GM12892 (cell line): ENCODE measurements around the gene ADAMTS12.

ENCODE experiments used
- DNase-seq: peaks from one replicate; pipeline ENCODE4 v3.0.0; 2011; ENCODE audit not compliant: insufficient read length
- FAIRE-seq: peaks from 2 replicates; lab custom pipeline; 2011; peaks lifted over from hg19 to GRCh38; lab: Jason Lieb, UNC
- POLR2A ChIP-seq: IDR thresholded peaks from 2 replicates; pipeline ENCODE4 v1.6.1; 2011; ENCODE audit warnings: low read depth, low read length, control low read depth
- POLR2AphosphoS5 ChIP-seq: IDR thresholded peaks from 2 replicates; pipeline ENCODE4 v1.6.1; 2011; ENCODE audit warnings: low read depth, low read length, control low read depth
- TAF1 ChIP-seq: IDR thresholded peaks from 2 replicates; pipeline ENCODE4 v1.6.1; 2011; ENCODE audit warnings: low read depth, mild to moderate bottlenecking, control low read depth, low read length, borderline replicate concordance

Gene ADAMTS12

DNA sequence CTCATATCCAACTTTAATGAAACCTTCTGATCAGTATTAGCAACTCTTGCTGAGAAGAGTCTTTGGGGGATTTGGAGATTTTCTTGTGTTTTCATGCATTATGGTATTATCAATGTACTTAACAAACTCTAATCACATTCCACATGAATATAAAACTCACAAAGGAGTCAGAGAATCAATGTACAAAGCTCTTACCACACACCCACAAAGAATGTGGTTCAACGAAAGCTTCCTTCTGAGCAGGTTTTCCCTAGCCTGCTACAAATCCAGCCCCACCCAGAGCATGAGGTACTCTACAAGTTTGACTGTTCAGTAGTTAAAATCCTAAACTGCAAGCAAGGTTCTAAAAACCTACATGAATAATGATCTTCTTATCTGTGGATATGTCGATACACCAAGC, 240.9 kb downstream of the ADAMTS12 start:
- TF ChIP-seq POLR2AphosphoS5, result no peak
- TF ChIP-seq POLR2A, result no peak
- no peak for TF ChIP-seq TAF1
- DNase-seq (no peak), FAIRE-seq (no peak)

DNA sequence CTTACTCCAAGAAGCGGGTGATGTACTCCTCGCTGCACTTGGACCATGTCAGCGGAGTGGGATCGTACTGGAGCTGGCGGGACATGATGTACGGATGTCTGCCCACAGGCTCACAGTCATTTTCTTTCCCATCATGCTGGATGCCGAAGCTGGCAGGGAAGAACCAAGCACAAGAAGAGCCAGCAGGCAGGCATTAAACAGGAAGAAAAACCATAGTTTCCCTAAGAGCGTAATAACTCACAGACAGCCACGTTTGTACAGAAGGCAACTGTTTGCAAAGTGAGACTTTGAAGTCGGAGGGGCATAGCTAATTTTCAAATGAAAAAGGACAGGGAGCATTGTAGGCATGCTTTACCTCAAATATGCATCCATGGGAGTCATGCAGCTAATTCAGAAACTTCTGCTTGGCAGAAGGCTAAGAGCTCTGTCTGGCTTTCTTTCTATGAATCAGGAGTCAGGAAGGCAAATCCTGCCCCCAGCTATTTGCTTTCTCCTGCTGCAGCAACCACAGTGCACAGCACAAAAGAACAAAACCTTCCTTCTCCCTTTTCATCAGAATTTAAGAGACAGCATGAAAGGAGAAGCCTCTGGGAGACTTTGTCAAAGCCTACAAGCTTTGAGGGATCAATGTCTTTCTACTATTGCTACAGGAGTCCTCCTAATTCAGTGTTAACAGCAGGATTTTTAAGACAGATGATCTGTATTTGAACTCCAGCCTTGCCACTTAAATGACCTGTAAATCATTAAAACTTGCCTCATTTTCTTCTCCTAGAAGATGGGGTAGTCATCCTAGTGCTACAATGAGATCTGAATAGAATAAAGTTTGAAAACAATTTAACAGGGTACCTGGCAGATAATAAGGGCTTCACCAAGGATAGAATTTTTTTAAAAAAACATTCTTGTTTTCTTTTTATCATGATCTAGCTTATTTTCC, 242.0 kb downstream of the ADAMTS12 start:
- FAIRE-seq (peak; percentile 60), DNase-seq (no peak)

DNA sequence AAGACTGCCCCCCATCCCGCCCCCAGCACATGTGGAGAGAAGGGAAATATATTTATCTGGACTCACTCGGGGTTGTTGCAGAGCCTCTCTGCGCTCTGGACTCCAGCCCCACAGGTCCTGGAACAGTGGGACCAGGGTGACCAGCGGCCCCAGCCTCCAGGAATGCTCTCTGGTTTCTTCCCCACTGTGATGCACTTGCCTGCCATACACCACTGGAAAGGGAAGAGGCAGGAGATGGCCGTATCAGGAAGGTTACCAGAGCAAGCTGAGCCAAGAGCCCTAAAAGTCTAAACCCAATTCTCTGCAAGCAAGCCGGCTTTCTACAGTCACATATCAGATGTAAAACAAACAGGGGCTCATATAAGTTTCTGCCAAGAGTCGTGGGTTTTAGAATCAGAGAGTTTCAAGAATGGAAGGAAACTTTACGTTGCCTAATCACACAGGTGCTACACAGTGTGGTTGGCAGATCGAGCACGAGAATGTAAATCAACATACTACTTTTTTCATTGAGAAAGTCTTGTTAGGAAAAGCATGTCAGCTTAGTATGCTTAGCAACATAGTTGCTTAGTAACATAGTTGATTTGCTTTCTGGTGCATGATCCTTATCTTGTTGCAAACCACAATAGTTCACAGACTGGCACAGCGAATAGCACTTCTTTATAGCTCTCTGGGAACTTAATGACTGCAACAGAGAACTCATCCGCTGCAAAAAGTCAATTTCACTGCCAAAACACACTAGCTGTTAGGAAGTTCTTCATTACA, 249.9 kb downstream of the ADAMTS12 start:
- TF ChIP-seq POLR2AphosphoS5 (no peak), TAF1 (no peak), POLR2A (no peak)
- DNase-seq, result no peak
- peak; percentile 68 for FAIRE-seq

More for the DNA sequence above, 242.0 kb downstream of the ADAMTS12 start:
- TF ChIP-seq POLR2A (no peak), POLR2AphosphoS5 (no peak), TAF1 (no peak)

DNA sequence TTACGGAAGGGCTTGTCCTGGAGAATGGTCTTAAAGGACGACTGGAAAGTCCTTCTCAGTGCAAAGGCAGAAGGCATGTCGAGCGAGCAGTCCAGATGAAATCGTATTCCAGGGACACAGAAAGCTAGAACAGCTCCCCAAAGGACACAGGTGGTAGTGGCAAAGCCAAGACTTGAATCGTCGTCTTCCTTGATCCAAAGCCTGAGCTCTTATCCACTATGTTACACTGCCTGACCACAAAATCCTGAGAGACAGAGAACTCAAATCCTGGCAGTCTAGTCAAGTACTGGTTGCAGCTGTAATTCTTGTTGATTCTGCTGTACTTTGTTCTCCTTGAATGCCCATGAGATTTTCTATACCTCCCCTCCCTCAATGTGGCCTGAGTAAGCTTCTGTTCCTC, 252.3 kb downstream of the ADAMTS12 start:
- no peak for FAIRE-seq
- DNase-seq, result no peak
- TF ChIP-seq POLR2AphosphoS5 (no peak), TAF1 (no peak), POLR2A (no peak)

DNA sequence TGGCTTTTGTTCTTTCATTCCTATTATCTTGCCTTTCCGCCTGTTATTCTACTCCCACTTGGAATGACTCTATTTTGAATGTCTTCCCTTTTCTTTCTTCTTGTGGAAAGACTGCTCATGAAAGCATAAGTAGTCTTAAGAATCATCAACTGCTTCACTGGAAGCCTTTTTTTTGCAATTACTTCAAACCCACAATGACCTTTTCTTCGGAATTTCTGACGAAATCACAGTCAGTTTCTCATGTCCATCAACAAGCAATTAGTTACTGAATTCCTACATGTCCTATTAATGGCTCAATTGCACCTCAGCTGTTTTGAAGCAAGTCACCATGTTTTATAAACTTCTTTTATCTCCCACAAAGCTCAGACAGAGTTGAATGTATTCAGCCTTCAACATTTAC, 254.8 kb downstream of the ADAMTS12 start:
- FAIRE-seq (no peak), DNase-seq (no peak)
- TF ChIP-seq TAF1 (no peak), POLR2AphosphoS5 (no peak), POLR2A (no peak)

DNA sequence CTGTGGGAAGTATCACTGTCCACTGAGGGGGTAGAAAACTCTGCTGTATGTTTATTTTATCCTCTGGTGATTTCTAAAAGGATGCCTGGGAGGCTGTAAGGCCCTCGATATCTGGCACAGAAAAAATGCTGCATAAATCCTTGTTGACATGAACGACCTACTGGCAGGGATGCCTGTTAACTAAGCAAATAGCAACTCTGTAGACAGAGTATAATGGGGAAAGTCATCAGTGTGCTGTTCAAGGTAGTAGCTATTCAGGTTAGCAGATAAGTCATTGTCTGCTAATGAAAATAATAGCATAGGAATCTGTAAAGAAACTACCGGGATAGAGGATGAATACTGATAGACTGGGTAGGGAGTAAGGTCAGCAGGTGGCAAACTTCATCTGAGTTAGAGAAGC, 256.2 kb downstream of the ADAMTS12 start:
- FAIRE-seq (no peak), DNase-seq (no peak)
- TF ChIP-seq TAF1, result no peak
- no peak for TF ChIP-seq POLR2AphosphoS5

DNA sequence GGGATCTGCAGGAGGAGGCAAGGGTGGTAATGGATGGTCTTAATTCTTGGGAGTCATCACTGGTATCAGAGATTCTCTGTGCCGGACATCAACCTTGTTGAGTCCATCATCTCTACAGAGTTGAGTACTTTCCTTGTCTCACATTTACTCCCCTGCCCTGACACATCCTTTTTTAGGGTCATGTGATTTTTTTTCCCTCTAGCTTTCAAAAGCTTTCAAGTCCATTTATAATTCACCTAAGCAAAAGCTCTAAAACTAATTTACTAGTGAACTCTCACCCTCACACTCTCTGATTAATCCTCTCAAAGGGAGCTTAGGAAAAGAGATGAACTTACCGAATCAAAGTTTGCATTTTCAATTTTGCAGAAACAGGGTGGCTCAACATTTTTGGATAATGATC, 258.1 kb downstream of the ADAMTS12 start:
- TF ChIP-seq POLR2A (no peak), POLR2AphosphoS5 (no peak), TAF1 (no peak)
- FAIRE-seq (no peak), DNase-seq (no peak)

DNA sequence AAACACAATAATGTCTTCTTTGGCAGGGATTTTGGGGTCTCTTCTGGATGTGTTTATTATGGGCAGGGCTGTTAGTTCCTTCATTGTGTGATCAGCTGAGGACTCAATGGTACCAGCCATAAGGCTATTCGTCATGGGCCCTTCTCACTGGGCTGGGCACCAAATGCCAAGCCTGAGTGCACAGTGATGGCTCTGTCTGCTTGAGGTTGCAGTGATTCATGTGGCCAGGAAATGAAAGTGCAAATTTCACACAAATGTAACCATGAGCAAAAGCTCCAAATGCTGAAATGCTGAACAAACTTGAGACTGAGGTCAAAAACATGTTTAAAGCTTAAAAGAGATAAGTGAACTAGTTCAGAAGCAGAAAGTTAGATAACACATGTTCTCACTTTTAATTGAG, 260.0 kb downstream of the ADAMTS12 start:
- no peak for TF ChIP-seq TAF1
- no peak for TF ChIP-seq POLR2AphosphoS5
- no peak for TF ChIP-seq POLR2A
- DNase-seq, result peak; percentile 4
- peak; percentile 69 for FAIRE-seq

DNA sequence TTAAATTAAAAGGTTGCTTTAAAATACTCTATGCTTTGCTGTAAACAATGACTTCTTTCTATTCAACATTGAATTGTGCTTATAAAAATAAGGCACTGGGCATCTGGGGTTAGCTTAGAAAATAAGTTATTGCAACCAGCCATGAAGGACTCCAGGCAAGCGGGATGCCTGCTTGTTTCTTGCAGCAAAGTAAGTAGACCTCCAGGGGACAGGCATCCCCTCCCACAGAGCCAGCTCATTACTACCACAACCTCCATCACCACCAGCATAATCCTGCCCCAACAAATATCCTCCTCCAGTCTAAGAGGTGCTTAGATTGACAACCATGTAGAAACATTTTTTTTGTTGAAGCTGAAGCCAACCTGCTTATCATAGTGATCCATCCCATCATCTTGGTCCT, 260.7 kb downstream of the ADAMTS12 start:
- no peak for DNase-seq
- FAIRE-seq, result no peak
- no peak for TF ChIP-seq TAF1
- TF ChIP-seq POLR2A, result no peak
- TF ChIP-seq POLR2AphosphoS5, result no peak

DNA sequence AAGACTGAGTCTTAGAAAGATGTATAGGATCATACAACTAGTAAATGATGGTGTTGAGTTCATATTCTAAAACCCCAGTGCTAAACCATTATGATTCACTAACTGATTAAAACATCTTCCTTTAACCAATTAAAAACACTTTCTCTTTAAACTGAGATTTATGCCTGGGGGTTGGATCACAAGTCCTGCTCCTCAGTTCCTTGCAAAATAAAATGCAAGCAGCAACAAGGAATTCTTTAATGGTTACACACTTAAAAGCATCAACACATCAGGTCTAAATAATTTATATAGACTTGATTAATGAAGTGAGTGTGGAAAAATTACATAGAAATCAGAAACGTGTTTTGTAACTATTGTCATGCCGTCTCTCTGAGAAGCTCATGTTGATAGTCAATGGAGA, 261.8 kb downstream of the ADAMTS12 start:
- TF ChIP-seq POLR2AphosphoS5, result no peak
- no peak for TF ChIP-seq POLR2A
- no peak for TF ChIP-seq TAF1
- FAIRE-seq, result no peak
- no peak for DNase-seq

DNA sequence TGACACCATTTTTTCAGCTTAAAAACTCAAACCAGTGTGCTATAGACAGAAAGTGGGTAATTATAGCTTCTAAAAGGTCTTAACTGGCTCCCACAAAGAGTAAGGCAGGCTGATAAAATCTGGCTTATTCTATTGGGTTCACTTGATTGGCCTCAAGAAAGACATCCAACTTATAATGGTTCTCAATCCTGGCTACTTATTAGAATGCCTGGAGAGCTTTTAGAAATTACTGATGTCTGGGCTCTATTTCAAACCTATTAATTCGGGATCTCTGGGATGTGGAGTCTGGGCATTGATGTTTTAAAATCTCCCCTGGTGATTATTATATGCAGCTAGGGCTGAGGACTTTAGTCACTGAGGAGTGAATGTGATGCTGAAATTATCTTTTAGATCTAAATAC, 263.0 kb downstream of the ADAMTS12 start:
- no peak for TF ChIP-seq POLR2AphosphoS5
- TF ChIP-seq TAF1, result no peak
- TF ChIP-seq POLR2A, result no peak
- DNase-seq (no peak), FAIRE-seq (no peak)

DNA sequence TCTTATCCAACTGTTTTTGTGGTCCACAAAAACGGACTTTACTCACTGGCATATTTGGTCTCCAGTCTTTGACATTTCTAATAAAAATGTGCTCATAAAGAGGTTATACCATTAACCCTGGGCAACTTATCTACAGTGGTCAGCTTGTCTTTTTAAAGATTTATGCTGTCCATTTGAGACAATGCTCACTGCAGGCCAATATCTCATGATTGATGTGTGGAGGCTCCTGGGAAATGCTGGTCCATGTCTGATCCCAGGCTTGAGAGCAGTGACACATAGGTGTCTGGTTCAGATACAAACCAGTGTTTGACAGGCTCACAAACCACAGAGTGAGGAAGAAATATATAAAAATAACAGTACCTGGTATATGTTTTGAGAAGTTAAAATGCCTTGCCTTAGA, 270.3 kb downstream of the ADAMTS12 start:
- TF ChIP-seq POLR2AphosphoS5 (no peak), POLR2A (no peak), TAF1 (no peak)
- no peak for DNase-seq
- no peak for FAIRE-seq
